Loucy (cell line): ENCODE results near the gene C9orf78.

Source experiments
- EZH2phosphoT487 ChIP-seq: fragments of 200-600 bp; IDR thresholded peaks from 2 replicates; pipeline ENCODE4 v1.6.1; 2018; ENCODE audit warnings: antibody characterized with exemption, mild to moderate bottlenecking, moderate library complexity, borderline replicate concordance
- TF ChIP-seq, protein P1 (sequence below): fragments of 200-600 bp; sonication (generic); conservative IDR thresholded peaks from 2 replicates; pipeline ENCODE4 v1.5.1; 2014; ENCODE audit warnings: mild to moderate bottlenecking, antibody characterized with exemption, low read length

DNA sequence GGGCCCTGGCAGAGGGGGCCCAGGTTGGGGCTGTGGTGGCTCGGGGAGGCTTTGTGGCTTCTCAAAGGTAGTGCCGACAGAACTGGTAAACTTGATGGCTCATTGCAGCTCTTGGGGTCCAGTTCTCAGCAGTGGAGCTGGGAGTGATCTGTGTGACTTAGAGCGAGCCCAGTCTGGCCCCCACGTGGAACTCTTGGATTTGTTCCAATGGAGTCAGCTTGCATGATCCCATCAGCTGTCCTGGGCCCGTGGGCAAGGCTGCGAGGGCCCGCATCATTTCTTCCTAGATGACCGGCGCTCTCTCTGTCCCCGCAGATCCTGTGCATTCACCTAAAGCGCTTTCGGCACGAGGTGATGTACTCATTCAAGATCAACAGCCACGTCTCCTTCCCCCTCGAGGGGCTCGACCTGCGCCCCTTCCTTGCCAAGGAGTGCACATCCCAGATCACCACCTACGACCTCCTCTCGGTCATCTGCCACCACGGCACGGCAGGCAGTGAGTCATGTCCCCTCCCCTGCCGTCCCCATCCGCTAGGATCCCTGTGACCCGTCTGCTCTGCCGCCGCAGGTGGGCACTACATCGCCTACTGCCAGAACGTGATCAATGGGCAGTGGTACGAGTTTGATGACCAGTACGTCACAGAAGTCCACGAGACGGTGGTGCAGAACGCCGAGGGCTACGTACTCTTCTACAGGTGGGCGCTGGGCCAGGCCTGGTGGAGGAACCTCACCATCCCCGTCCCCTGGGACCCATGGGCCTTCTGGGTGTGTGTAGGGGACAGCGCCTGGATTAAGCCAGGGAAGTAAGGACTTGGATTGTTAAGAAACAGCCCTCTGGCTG is 39.4 kb upstream of the C9orf78 start:
- TF ChIP-seq, protein P1, sequence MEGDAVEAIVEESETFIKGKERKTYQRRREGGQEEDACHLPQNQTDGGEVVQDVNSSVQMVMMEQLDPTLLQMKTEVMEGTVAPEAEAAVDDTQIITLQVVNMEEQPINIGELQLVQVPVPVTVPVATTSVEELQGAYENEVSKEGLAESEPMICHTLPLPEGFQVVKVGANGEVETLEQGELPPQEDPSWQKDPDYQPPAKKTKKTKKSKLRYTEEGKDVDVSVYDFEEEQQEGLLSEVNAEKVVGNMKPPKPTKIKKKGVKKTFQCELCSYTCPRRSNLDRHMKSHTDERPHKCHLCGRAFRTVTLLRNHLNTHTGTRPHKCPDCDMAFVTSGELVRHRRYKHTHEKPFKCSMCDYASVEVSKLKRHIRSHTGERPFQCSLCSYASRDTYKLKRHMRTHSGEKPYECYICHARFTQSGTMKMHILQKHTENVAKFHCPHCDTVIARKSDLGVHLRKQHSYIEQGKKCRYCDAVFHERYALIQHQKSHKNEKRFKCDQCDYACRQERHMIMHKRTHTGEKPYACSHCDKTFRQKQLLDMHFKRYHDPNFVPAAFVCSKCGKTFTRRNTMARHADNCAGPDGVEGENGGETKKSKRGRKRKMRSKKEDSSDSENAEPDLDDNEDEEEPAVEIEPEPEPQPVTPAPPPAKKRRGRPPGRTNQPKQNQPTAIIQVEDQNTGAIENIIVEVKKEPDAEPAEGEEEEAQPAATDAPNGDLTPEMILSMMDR: no peak
- no peak for TF ChIP-seq EZH2phosphoT487
